ENCODE data around the gene SLC26A2. TPM values are rescaled to one million over a fixed set of nuclear protein-coding genes. Genes with fewer than 3 reads are reported as not detected.

The SLC26A2 gene
- total and polyA plus RNA-seq, 12 donors = 1.3 to 9.6 (median 5.4) TPM

- Histone ChIP-seq H3K36me3 (peaks cover 0 to 64% (median 12%) of the 10 kb centered on the region in 9 donors), H3K27ac (no peak overlapping the region), H3K27me3 (no peaks in the 10 kb centered on the region), H3K4me1 (no peaks in the 10 kb centered on the region), H3K4me3 (no peak overlapping the region), H3K9me3 (no peaks in the 10 kb centered on the region)
- TF ChIP-seq CTCF (IDR thresholded peaks at IDR 0.05) = no peak
- no peak for DNase-seq
- ATAC-seq = no peak
- intact Hi-C loops (cut with DNase I) = loop anchor here in 2 of 10 donors (10.0 kb wide), 1 partner anchor 145 kb away; no protein-coding TSS in a partner anchor
- 95 to 97% methylated on average over 1 of the region's 1 CpG for WGBS, 2 donors
Observed at GRCh38 chr5:149979896-149980295, 19.3 kb downstream of the SLC26A2 start.

DNA sequence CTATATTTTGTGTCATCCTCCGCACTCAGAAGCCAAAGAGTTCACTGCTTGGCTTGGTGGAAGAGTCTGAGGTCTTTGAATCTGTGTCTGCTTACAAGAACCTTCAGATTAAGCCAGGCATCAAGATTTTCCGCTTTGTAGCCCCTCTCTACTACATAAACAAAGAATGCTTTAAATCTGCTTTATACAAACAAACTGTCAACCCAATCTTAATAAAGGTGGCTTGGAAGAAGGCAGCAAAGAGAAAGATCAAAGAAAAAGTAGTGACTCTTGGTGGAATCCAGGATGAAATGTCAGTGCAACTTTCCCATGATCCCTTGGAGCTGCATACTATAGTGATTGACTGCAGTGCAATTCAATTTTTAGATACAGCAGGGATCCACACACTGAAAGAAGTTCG, 20.6 kb downstream of the SLC26A2 start:
- Histone ChIP-seq H3K27me3 (no peaks in the 10 kb centered on the region), H3K36me3 (peaks cover 0 to 64% (median 12%) of the 10 kb centered on the region in 9 donors), H3K27ac (no peak overlapping the region), H3K4me1 (no peaks in the 10 kb centered on the region), H3K4me3 (no peak overlapping the region), H3K9me3 (no peaks in the 10 kb centered on the region)
- DNase-seq (no peak), ATAC-seq (no peak)
- no peak for TF ChIP-seq CTCF (IDR thresholded peaks at IDR 0.05)
- intact Hi-C loops (cut with DNase I) = loop anchor here in 2 of 10 donors (10.0 kb wide), 1 partner anchor 146 kb away; no protein-coding TSS in a partner anchor
- WGBS, 2 donors = 89 to 92% methylated on average over 3 of the region's 3 CpGs

- no peak overlapping the region for H3K27ac ChIP-seq
- no peaks in the 10 kb centered on the region for H3K4me1 ChIP-seq
- H3K36me3 ChIP-seq = peaks cover 0 to 63% (median 12%) of the 10 kb centered on the region in 9 donors
- intact Hi-C loops (cut with DNase I) = loop anchor here in 2 of 10 donors (10.0 kb wide), 1 partner anchor 148 kb away; no protein-coding TSS in a partner anchor
- no peaks in the 10 kb centered on the region for H3K27me3 ChIP-seq
- H3K9me3 ChIP-seq = no peaks in the 10 kb centered on the region
- ATAC-seq = no peak
- no peak for TF ChIP-seq CTCF (IDR thresholded peaks at IDR 0.05)
- DNase-seq = no peak
- no peak overlapping the region for H3K4me3 ChIP-seq
Observed at GRCh38 chr5:149982505-149982904, 21.9 kb downstream of the SLC26A2 start.

DNA sequence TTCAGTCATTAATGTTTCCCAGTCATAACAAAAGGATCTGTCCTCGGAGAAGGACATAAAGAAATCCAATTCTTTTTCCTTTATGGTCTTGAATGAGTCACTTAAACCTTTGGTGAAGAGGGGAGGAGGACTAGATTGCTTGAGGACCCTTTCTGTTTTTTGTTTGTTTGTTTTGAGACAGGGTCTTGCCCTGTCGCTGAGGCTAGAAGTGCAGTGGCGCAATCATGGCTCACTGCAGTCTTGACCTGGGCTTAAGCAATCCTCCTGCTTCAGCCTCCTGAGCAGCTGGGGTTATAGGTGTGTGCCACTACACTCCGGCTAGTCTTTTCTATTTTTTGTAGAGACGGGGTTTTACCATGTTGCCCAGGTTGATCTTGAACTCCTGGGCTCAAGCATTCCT, 27.6 kb downstream of the SLC26A2 start:
- 93% methylated on average over 5 of the region's 5 CpGs for WGBS, 2 donors
- H3K36me3 ChIP-seq = peaks cover 0 to 11% (median 0%) of the 10 kb centered on the region in 9 donors
- no peak overlapping the region for H3K27ac ChIP-seq
- DNase-seq (no peak), ATAC-seq (no peak)
- peaks cover 0 to 5% (median 0%) of the 10 kb centered on the region in 9 donors for H3K4me1 ChIP-seq
- intact Hi-C loops (cut with DNase I) = loop anchor here in 5 of 10 donors (5.0 to 10.0 kb wide), 3 partner anchors 136 to 351 kb away; no protein-coding TSS in a partner anchor
- no peaks in the 10 kb centered on the region for H3K9me3 ChIP-seq
- H3K4me3 ChIP-seq = no peak overlapping the region
- no peak for TF ChIP-seq CTCF (IDR thresholded peaks at IDR 0.05)
- no peaks in the 10 kb centered on the region for H3K27me3 ChIP-seq
